SH-SY5Y (cell line): ENCODE data around the gene TTN.

Experiments used
- GATA2 ChIP-seq: IDR thresholded peaks from 2 replicates; pipeline ENCODE4 v1.6.1; 2011; ENCODE audit warnings: mild to moderate bottlenecking, low read depth, low read length
- GATA3 ChIP-seq: IDR thresholded peaks from 2 replicates; pipeline ENCODE4 v1.6.1; 2011; ENCODE audit warnings: low read depth, mild to moderate bottlenecking, low read length, moderate library complexity

DNA sequence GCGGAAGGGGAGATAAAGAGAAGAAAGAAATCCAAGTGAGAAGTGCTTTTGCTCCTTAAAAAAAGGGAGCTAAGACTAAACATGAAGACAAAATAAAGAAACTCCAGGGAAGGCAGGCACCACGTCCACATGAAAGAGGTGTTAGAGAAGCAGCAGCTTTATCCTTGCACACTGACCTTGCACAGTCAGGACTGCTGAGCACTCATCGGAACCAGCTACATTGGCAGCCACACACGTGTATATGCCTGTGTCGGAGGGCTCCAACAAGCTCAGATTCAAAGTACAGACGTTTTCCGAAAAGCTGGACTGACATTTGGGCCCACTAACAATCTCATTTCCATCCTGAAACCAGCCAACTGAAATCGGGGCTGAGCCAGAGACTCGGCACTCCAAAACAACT is 88.2 kb downstream of the TTN start:
- TF ChIP-seq GATA2, result no peak
- TF ChIP-seq GATA3, result no peak
